HepG2 (cell line): ENCODE results near the gene ODR4. TPM values are rescaled to one million over a fixed set of nuclear protein-coding genes. Genes with fewer than 3 reads are reported as not detected.

ENCODE experiments used
- HDAC2 ChIP-seq: sonication (generic); formaldehyde crosslinking; IDR thresholded peaks from 2 replicates; pipeline ENCODE4 v1.4.0; 2020; ENCODE audit warnings: missing genetic modification reagents
- HDAC6 ChIP-seq: fragments of 200-600 bp; sonication (generic); IDR thresholded peaks from 2 replicates; pipeline ENCODE4 v1.7.0; 2017; ENCODE audit warnings: mild to moderate bottlenecking, antibody characterized with exemption, low read length, low read depth
- KAT8 ChIP-seq: IDR thresholded peaks from 2 replicates; pipeline ENCODE4 v1.6.1; 2016; ENCODE audit warnings: missing genetic modification reagents, missing compliant biosample characterization
- KDM4B ChIP-seq: sonication (generic); formaldehyde crosslinking; IDR thresholded peaks from 2 replicates; pipeline ENCODE4 v1.4.0; 2020; ENCODE audit warnings: missing genetic modification reagents
- MLXIP ChIP-seq: sonication (generic); formaldehyde crosslinking; IDR thresholded peaks from 2 replicates; pipeline ENCODE4 v1.9.0; 2021; ENCODE audit warnings: missing genetic modification reagents, borderline replicate concordance
- MYNN ChIP-seq: sonication (generic); formaldehyde crosslinking; IDR thresholded peaks from 2 replicates; pipeline ENCODE4 v1.4.0; 2020; ENCODE audit warnings: mild to moderate bottlenecking, low read depth, missing genetic modification reagents
- RXRB ChIP-seq: IDR thresholded peaks from 2 replicates; pipeline ENCODE4 v1.6.1; 2016; ENCODE audit warnings: borderline replicate concordance, missing genetic modification reagents, missing compliant biosample characterization
- SETDB1 ChIP-seq: sonication (generic); formaldehyde crosslinking; IDR thresholded peaks from 2 replicates; pipeline ENCODE4 v1.5.1; 2020; ENCODE audit warnings: missing genetic modification reagents, mild to moderate bottlenecking, borderline replicate concordance
- SOX5 ChIP-seq: IDR thresholded peaks from 2 replicates; pipeline ENCODE4 v1.6.1; 2016; ENCODE audit warnings: borderline replicate concordance
- ZBTB43 ChIP-seq: sonication (generic); formaldehyde crosslinking; conservative IDR thresholded peaks from 2 replicates; pipeline ENCODE4 v1.4.0; 2020; ENCODE audit warnings: missing genetic modification reagents
- ZNF770 ChIP-seq: sonication (generic); formaldehyde crosslinking; IDR thresholded peaks from 2 replicates; pipeline ENCODE4 v1.5.0; 2020; ENCODE audit warnings: mild to moderate bottlenecking, missing genetic modification reagents
- ZNF878 ChIP-seq: sonication (generic); formaldehyde crosslinking; IDR thresholded peaks from 2 replicates; pipeline ENCODE4 v1.8.1; 2023; ENCODE audit warnings: mild to moderate bottlenecking, missing genetic modification reagents, moderate library complexity
- ZSCAN31 ChIP-seq: sonication (generic); formaldehyde crosslinking; IDR thresholded peaks from 2 replicates; pipeline ENCODE4 v1.5.0; 2020; ENCODE audit warnings: low read depth, mild to moderate bottlenecking, missing genetic modification reagents
- polyA plus RNA-seq, 8 experiments: library from polyadenylated mRNA; depleted of rRNA in 3 of 8; stranded (reverse) in 7 of 8; unstranded in 1 of 8; fragments of >200 nt; fragmentation: Illumina TruSeq in 4 of 8; extraction: Trizol in 4 of 8; gene quantifications; 2 replicates each; pipeline versions ENCODE4 v1.2.1 to v1.2.3, GENCODE V29; 2011 to 2016; ENCODE audit warnings: low read depth in 4 of 8, missing spikeins in 1 of 8, mixed read lengths in 1 of 8; ENCODE audit not compliant: insufficient read depth in 1 of 8
- total RNA-seq, 5 experiments: library from RNA; depleted of rRNA; stranded (reverse); fragments of >200 nt; fragmentation: Illumina TruSeq; extraction: Trizol; gene quantifications; 2 replicates each; pipeline ENCODE4 v1.2.3, GENCODE V29; 2016; ENCODE audit warnings: low read depth in 1 of 5
- TF ChIP-seq, protein P1 (sequence below), 2 experiments: sonication (generic) in 1 of 2; formaldehyde crosslinking in 1 of 2; IDR thresholded peaks; 2 replicates each; pipeline versions ENCODE4 v1.4.0 to v1.6.1; 2016 to 2020; ENCODE audit warnings: borderline replicate concordance in 1 of 2, low read depth in 1 of 2, mild to moderate bottlenecking in 1 of 2, missing genetic modification reagents in 1 of 2
- TF ChIP-seq, protein P2 (sequence below): sonication (generic); formaldehyde crosslinking; conservative IDR thresholded peaks from 2 replicates; pipeline ENCODE4 v1.5.0; 2020; ENCODE audit warnings: missing genetic modification reagents

ODR4 gene
- total and polyA plus RNA-seq, 2 of the 13 experiments (the other 11 are each of a cell fraction or from before 2014, with no cell fraction given), result 16.3 to 22.0 TPM

- peak; percentile 77; the same call in 1 of the 2 replicates for TF ChIP-seq ZSCAN31 (CRISPR knock-in tag)
- no peak for TF ChIP-seq MLXIP
- TF ChIP-seq ZNF878 (CRISPR knock-in tag), result no peak; the same call in 1 of the 2 replicates
- peak; percentile 26; the same call in 1 of the 2 replicates for TF ChIP-seq RXRB (CRISPR knock-in tag)
- TF ChIP-seq, protein P1, sequence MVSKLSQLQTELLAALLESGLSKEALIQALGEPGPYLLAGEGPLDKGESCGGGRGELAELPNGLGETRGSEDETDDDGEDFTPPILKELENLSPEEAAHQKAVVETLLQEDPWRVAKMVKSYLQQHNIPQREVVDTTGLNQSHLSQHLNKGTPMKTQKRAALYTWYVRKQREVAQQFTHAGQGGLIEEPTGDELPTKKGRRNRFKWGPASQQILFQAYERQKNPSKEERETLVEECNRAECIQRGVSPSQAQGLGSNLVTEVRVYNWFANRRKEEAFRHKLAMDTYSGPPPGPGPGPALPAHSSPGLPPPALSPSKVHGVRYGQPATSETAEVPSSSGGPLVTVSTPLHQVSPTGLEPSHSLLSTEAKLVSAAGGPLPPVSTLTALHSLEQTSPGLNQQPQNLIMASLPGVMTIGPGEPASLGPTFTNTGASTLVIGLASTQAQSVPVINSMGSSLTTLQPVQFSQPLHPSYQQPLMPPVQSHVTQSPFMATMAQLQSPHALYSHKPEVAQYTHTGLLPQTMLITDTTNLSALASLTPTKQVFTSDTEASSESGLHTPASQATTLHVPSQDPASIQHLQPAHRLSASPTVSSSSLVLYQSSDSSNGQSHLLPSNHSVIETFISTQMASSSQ (IDR thresholded peaks at IDR 0.05; ENCODE audit: low read depth), result peak; percentile 48; the same call in 1 of the 2 replicates
- TF ChIP-seq, protein P1 (CRISPR knock-in tag; IDR thresholded peaks at IDR 0.05; ENCODE audit: borderline replicate concordance), result peak; percentile 72; the same call in 1 of the 2 replicates
- peak; percentile 50 for TF ChIP-seq HDAC2
- TF ChIP-seq, protein P2, sequence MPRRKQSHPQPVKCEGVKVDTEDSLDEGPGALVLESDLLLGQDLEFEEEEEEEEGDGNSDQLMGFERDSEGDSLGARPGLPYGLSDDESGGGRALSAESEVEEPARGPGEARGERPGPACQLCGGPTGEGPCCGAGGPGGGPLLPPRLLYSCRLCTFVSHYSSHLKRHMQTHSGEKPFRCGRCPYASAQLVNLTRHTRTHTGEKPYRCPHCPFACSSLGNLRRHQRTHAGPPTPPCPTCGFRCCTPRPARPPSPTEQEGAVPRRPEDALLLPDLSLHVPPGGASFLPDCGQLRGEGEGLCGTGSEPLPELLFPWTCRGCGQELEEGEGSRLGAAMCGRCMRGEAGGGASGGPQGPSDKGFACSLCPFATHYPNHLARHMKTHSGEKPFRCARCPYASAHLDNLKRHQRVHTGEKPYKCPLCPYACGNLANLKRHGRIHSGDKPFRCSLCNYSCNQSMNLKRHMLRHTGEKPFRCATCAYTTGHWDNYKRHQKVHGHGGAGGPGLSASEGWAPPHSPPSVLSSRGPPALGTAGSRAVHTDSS (CRISPR knock-in tag), result no peak
- no peak for TF ChIP-seq HDAC6
- TF ChIP-seq SETDB1 (CRISPR knock-in tag), result no peak
- peak; percentile 13; the same call in 1 of the 2 replicates for TF ChIP-seq SOX5 (CRISPR knock-in tag)
- peak; percentile 91 for TF ChIP-seq KAT8 (CRISPR knock-in tag)
- TF ChIP-seq KDM4B, result 0 out of 2 replicates have a peak, but pooled peaks have one; percentile 14
- TF ChIP-seq ZNF770 (CRISPR knock-in tag), result peak; percentile 17; the same call in 1 of the 2 replicates
- TF ChIP-seq MYNN, result no peak
- no peak for TF ChIP-seq ZBTB43 (CRISPR knock-in tag)
These were observed at the start of gene ODR4, which contains the start of gene TPR (continued) for GRCh38 chr1:186375152-186375928.
